ENCODE data around the gene FAM53C. TPM values are rescaled to one million over a fixed set of nuclear protein-coding genes. Genes with fewer than 3 reads are reported as not detected.
A peak's percentile ranks its signal among the peaks of the same experiment; 100 is the strongest.

Gene FAM53C
- total and polyA plus RNA-seq, 2 experiments from 2014 or later = 21.0 to 45.0 TPM

DNA sequence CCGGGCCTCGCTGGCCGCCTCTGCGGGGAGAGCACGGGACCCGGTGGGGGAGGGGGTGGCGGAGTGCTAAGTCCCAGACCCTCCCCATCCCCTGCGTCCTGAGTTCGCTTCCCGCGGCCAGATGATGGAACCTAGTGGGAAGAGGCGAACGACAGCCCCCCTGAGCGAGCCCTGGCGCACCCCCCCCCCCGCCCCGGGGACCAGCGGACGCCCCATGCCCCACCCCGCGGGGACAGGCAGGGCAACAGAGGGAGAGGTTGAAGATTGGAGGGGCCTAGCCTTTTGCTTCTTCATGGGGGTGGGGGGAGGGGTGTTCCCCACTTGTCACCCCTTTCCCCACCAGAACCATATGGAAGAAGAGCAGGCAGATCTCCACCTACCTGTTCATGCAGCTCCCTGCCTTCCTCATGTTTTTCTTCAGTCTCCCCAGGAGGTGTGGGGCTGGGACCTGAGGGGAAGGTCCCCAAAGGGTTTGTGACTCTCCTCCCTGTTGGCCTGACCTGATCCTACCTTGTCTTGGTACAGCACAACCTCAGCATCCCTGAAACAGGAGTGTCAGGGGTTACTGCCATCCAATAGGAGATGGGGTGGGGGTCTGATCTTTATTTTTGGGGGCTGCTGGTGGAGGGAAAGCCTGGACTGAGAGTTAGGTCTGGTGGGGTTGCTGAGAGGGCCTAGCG lies 485 bp downstream of the FAM53C start (continued):
- TF ChIP-seq, protein P1, sequence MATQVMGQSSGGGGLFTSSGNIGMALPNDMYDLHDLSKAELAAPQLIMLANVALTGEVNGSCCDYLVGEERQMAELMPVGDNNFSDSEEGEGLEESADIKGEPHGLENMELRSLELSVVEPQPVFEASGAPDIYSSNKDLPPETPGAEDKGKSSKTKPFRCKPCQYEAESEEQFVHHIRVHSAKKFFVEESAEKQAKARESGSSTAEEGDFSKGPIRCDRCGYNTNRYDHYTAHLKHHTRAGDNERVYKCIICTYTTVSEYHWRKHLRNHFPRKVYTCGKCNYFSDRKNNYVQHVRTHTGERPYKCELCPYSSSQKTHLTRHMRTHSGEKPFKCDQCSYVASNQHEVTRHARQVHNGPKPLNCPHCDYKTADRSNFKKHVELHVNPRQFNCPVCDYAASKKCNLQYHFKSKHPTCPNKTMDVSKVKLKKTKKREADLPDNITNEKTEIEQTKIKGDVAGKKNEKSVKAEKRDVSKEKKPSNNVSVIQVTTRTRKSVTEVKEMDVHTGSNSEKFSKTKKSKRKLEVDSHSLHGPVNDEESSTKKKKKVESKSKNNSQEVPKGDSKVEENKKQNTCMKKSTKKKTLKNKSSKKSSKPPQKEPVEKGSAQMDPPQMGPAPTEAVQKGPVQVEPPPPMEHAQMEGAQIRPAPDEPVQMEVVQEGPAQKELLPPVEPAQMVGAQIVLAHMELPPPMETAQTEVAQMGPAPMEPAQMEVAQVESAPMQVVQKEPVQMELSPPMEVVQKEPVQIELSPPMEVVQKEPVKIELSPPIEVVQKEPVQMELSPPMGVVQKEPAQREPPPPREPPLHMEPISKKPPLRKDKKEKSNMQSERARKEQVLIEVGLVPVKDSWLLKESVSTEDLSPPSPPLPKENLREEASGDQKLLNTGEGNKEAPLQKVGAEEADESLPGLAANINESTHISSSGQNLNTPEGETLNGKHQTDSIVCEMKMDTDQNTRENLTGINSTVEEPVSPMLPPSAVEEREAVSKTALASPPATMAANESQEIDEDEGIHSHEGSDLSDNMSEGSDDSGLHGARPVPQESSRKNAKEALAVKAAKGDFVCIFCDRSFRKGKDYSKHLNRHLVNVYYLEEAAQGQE (IDR thresholded peaks at IDR 0.05; ENCODE audit: unreplicated experiment) = no peak
- TF ChIP-seq, protein P2, sequence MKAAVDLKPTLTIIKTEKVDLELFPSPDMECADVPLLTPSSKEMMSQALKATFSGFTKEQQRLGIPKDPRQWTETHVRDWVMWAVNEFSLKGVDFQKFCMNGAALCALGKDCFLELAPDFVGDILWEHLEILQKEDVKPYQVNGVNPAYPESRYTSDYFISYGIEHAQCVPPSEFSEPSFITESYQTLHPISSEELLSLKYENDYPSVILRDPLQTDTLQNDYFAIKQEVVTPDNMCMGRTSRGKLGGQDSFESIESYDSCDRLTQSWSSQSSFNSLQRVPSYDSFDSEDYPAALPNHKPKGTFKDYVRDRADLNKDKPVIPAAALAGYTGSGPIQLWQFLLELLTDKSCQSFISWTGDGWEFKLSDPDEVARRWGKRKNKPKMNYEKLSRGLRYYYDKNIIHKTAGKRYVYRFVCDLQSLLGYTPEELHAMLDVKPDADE (IDR thresholded peaks at IDR 0.05) = 0 out of 2 replicates have a peak, but pooled peaks have one; percentile 1
- TF ChIP-seq, protein P3, sequence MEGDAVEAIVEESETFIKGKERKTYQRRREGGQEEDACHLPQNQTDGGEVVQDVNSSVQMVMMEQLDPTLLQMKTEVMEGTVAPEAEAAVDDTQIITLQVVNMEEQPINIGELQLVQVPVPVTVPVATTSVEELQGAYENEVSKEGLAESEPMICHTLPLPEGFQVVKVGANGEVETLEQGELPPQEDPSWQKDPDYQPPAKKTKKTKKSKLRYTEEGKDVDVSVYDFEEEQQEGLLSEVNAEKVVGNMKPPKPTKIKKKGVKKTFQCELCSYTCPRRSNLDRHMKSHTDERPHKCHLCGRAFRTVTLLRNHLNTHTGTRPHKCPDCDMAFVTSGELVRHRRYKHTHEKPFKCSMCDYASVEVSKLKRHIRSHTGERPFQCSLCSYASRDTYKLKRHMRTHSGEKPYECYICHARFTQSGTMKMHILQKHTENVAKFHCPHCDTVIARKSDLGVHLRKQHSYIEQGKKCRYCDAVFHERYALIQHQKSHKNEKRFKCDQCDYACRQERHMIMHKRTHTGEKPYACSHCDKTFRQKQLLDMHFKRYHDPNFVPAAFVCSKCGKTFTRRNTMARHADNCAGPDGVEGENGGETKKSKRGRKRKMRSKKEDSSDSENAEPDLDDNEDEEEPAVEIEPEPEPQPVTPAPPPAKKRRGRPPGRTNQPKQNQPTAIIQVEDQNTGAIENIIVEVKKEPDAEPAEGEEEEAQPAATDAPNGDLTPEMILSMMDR (conservative IDR thresholded peaks at IDR 0.05; ENCODE audit: low read depth in 2 of 2) = no peak
- TF ChIP-seq ZNF331 (CRISPR knock-in tag; IDR thresholded peaks at IDR 0.05; ENCODE audit: low read depth) (no peak), CREB1 (CRISPR knock-in tag; IDR thresholded peaks at IDR 0.05; ENCODE audit: low read depth) (0 out of 2 replicates have a peak, but pooled peaks have one; percentile 4)

DNA sequence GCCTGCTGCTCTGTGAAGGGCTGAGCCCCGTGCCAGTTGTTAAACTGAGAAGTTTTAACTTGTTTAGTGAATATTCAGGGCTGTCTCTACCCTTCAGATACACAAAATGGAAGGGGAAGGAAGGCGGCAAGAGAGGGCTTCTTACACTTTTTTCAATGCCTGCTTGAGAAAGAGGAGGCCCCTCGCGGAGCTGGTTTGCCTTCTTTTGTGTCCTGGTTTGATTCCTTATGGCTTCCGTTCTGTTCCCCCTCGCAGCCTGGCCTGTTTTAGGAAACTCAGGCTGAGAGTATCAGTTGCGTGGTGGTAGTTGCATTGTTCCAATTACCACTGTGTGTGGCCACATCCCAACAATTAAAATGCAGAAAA lies 1.0 kb downstream of the FAM53C start:
- Histone ChIP-seq H3K4me2 (peak overlapping the region; percentile 99), H2AFZ (no peak overlapping the region), H3K27ac (ENCODE audit: low read depth) (peak overlapping the region; percentile 100), H3K36me3 (ENCODE audit: insufficient read depth) (peaks cover 18% of the 10 kb centered on the region), H3K4me1 (ENCODE audit: insufficient read depth) (peaks cover 12% of the 10 kb centered on the region; the same call in 1 of the 2 replicates), H4K20me1 (replicated peaks; ENCODE audit: insufficient read depth) (0 out of 2 replicates have a peak, but pooled peaks cover 6% of the 10 kb centered on the region), H3K79me2 (replicated peaks; ENCODE audit: insufficient read depth) (peaks cover 58% of the 10 kb centered on the region), H3K4me3 (peak overlapping the region; percentile 85), H3F3A (replicated peaks; ENCODE audit: low read depth) (no peaks in the 10 kb centered on the region), H3K27me3 (ENCODE audit: insufficient read depth) (no peaks in the 10 kb centered on the region), H3K9me2 (ENCODE audit: insufficient read depth) (no peaks in the 10 kb centered on the region)
- ATAC-seq = peak; percentile 1
- Mint-ChIP-seq H3K9me3 (no peaks in the 10 kb centered on the region), H3K36me3 (ENCODE audit: low read depth) (peaks cover 34% of the 10 kb centered on the region), H3K4me3 (peak overlapping the region; percentile 97), H3K27ac (peak overlapping the region; percentile 93), H3K4me1 (peaks cover 27% of the 10 kb centered on the region), H3K27me3 (ENCODE audit: insufficient read depth, low read depth, poor library complexity) (peaks cover 5% of the 10 kb centered on the region)
- DNase-seq (ENCODE audit: low spot score) = peak; percentile 55
- TF ChIP-seq POLR2AphosphoS5 (IDR thresholded peaks at IDR 0.05; ENCODE audit: low read depth) (no peak), CREB1 (CRISPR knock-in tag; IDR thresholded peaks at IDR 0.05; ENCODE audit: low read depth) (no peak), ZNF331 (CRISPR knock-in tag; IDR thresholded peaks at IDR 0.05; ENCODE audit: low read depth) (no peak), ZNF114 (CRISPR knock-in tag; IDR thresholded peaks at IDR 0.05) (no peak), EZH2 (IDR thresholded peaks at IDR 0.05; ENCODE audit: low read depth, unreplicated experiment) (no peak)
- TF ChIP-seq, protein P2 (IDR thresholded peaks at IDR 0.05) = no peak
- TF ChIP-seq, protein P4, sequence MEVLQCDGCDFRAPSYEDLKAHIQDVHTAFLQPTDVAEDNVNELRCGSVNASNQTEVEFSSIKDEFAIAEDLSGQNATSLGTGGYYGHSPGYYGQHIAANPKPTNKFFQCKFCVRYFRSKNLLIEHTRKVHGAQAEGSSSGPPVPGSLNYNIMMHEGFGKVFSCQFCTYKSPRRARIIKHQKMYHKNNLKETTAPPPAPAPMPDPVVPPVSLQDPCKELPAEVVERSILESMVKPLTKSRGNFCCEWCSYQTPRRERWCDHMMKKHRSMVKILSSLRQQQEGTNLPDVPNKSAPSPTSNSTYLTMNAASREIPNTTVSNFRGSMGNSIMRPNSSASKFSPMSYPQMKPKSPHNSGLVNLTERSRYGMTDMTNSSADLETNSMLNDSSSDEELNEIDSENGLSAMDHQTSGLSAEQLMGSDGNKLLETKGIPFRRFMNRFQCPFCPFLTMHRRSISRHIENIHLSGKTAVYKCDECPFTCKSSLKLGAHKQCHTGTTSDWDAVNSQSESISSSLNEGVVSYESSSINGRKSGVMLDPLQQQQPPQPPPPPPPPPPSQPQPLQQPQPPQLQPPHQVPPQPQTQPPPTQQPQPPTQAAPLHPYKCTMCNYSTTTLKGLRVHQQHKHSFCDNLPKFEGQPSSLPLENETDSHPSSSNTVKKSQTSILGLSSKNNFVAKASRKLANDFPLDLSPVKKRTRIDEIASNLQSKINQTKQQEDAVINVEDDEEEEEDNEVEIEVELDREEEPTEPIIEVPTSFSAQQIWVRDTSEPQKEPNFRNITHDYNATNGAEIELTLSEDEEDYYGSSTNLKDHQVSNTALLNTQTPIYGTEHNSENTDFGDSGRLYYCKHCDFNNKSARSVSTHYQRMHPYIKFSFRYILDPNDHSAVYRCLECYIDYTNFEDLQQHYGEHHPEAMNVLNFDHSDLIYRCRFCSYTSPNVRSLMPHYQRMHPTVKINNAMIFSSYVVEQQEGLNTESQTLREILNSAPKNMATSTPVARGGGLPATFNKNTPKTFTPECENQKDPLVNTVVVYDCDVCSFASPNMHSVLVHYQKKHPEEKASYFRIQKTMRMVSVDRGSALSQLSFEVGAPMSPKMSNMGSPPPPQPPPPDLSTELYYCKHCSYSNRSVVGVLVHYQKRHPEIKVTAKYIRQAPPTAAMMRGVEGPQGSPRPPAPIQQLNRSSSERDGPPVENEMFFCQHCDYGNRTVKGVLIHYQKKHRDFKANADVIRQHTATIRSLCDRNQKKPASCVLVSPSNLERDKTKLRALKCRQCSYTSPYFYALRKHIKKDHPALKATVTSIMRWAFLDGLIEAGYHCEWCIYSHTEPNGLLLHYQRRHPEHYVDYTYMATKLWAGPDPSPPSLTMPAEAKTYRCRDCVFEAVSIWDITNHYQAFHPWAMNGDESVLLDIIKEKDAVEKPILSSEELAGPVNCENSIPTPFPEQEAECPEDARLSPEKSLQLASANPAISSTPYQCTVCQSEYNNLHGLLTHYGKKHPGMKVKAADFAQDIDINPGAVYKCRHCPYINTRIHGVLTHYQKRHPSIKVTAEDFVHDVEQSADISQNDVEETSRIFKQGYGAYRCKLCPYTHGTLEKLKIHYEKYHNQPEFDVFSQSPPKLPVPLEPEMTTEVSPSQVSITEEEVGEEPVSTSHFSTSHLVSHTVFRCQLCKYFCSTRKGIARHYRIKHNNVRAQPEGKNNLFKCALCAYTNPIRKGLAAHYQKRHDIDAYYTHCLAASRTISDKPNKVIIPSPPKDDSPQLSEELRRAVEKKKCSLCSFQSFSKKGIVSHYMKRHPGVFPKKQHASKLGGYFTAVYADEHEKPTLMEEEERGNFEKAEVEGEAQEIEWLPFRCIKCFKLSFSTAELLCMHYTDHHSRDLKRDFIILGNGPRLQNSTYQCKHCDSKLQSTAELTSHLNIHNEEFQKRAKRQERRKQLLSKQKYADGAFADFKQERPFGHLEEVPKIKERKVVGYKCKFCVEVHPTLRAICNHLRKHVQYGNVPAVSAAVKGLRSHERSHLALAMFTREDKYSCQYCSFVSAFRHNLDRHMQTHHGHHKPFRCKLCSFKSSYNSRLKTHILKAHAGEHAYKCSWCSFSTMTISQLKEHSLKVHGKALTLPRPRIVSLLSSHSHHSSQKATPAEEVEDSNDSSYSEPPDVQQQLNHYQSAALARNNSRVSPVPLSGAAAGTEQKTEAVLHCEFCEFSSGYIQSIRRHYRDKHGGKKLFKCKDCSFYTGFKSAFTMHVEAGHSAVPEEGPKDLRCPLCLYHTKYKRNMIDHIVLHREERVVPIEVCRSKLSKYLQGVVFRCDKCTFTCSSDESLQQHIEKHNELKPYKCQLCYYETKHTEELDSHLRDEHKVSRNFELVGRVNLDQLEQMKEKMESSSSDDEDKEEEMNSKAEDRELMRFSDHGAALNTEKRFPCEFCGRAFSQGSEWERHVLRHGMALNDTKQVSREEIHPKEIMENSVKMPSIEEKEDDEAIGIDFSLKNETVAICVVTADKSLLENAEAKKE (CRISPR knock-in tag; IDR thresholded peaks at IDR 0.05) = no peak
